Gastrocnemius medialis (tissue), 4 donors: ENCODE results near the gene NTM. TPM values are rescaled to one million over a fixed set of nuclear protein-coding genes. Genes with fewer than 3 reads are reported as not detected.

Experiments
- ATAC-seq, 2 donors: fragments of 150-250 bp; one replicate each; pipeline ENCODE4 v1.9.1; 2016
- DNase-seq, 2 donors: peaks; one replicate each; pipeline ENCODE4 v3.0.0-alpha.2; 2019
- H3K27ac ChIP-seq, 4 donors: fragments of 200-600 bp; sonication (generic); 1 replicate in 1 of 4; 2 replicates in 3 of 4; pipeline ENCODE4 v1.5.1; 2016 to 2018; ENCODE audit warnings: mild to moderate bottlenecking in 2 of 4, moderate library complexity in 1 of 4
- H3K27me3 ChIP-seq, 3 donors: fragments of 200-600 bp; sonication (generic) in 2 of 3; 1 replicate in 1 of 3; 2 replicates in 2 of 3; pipeline versions ENCODE4 v1.5.1 to v1.6.0; 2016 to 2019; ENCODE audit warnings: mild to moderate bottlenecking in 1 of 3, moderate library complexity in 1 of 3
- H3K36me3 ChIP-seq, 2 donors: fragments of 200-600 bp; sonication (generic) in 1 of 2; one replicate each; pipeline ENCODE4 v1.5.1; 2017 to 2018
- H3K4me1 ChIP-seq, 2 donors: fragments of 200-600 bp; sonication (generic) in 1 of 2; one replicate each; pipeline ENCODE4 v1.5.1; 2016 to 2017; ENCODE audit warnings: mild to moderate bottlenecking in 2 of 2
- H3K4me3 ChIP-seq, 4 donors: fragments of 200-600 bp; sonication (generic) in 3 of 4; 1 replicate in 1 of 4; 2 replicates in 3 of 4; pipeline ENCODE4 v1.5.1; 2016 to 2019; ENCODE audit warnings: mild to moderate bottlenecking in 2 of 4
- H3K9me3 ChIP-seq, 3 donors: fragments of 200-600 bp; sonication (generic) in 2 of 3; 1 replicate in 1 of 3; 2 replicates in 2 of 3; pipeline ENCODE4 v1.5.1; 2016 to 2019
- CTCF ChIP-seq, 5 experiments: fragments of 450-650 bp in 3 of 5; fragments of 200-600 bp in 2 of 5; sonication (generic) in 2 of 5; IDR thresholded peaks in 4 of 5; conservative IDR thresholded peaks in 1 of 5; 1 replicate in 4 of 5; 2 replicates in 1 of 5; pipeline ENCODE4 v1.5.1; 2016 to 2019; ENCODE audit warnings: antibody characterized with exemption in 5 of 5, mild to moderate bottlenecking in 3 of 5, moderate library complexity in 3 of 5
- POLR2A ChIP-seq, 2 donors: fragments of 450-650 bp; IDR thresholded peaks; one replicate each; pipeline ENCODE4 v1.6.1; 2017; ENCODE audit warnings: antibody characterized with exemption in 2 of 2, mild to moderate bottlenecking in 2 of 2, moderate library complexity in 2 of 2
- in situ Hi-C, 4 donors: fragments of 200-750 bp; cut with MboI; loops; one replicate each; pipeline versions ENCODE4 v1.15.0 to v1.8.0; 2017; ENCODE audit warnings: low sequenced_read_pairs in 4 of 4
- intact Hi-C: fragments of 100-400 bp; cut with DNase I; formaldehyde crosslinking; loops from one replicate; pipeline ENCODE4 v1.15.1; 2023; ENCODE audit warnings: low total_unique reads
- total RNA-seq, 4 donors: library from RNA; depleted of rRNA; stranded (reverse); fragments of >200 nt; gene quantifications; one replicate each; pipeline versions ENCODE4 v1.1.0 to v1.2.3, GENCODE V29; 2016

The NTM gene
- total RNA-seq, 4 donors from 2014 or later: 0.69 TPM; not detected in 3

DNA sequence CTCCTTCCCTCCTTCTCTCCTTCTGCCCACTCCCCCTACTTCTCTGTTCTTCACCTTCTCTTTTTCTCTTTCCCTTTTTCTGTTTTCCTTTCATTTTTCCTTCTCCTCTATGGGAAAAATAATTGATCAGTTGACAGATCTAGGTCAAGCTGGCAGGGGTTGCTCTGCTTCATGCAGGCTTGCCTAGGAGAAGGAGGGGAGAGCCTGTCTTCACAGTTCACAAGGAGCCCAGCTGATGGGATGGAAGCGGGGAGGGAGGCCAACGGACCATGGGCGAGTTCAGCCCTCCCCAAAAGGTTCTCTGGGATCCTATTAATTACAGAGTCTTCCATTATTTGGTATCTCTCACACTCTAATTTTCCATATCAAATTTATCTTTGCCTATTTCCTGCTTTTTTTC is 5.5 kb downstream of the NTM start:
- H3K36me3 ChIP-seq: no peaks in the 10 kb centered on the region
- in situ Hi-C loops (no loop called here), intact Hi-C loops (no loop called here)
- peaks cover 11 to 21% (median 20%) of the 10 kb centered on the region in 3 donors for H3K27me3 ChIP-seq
- H3K4me1 ChIP-seq: no peaks in the 10 kb centered on the region
- no peak overlapping the region for H3K4me3 ChIP-seq
- TF ChIP-seq POLR2A (IDR thresholded peaks at IDR 0.05) (no peak), CTCF (IDR thresholded peaks at IDR 0.05 in 4 of 5, conservative IDR thresholded peaks at IDR 0.05 in 1 of 5) (no peak)
- ATAC-seq (no peak), DNase-seq (no peak)
- H3K9me3 ChIP-seq: no peaks in the 10 kb centered on the region
- H3K27ac ChIP-seq: no peak overlapping the region

DNA sequence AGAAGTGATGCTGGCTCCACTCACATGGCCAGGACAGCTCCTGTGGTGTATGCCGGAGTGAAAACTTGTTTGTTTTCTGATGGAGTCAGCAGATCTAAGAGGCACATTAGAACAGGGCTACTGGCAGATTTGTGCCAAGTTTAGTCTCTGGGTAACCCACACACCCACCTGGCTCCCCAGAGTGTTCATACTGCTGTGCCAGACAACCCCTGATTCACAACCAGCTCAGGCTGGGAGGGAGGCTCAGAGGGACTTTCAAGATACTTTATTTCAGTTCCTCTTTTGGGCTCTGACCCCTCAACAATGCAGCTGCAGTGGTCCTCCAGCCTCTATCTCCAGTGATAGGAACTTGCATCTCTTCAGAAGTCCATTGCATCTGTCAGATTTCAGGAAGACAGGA is 8.5 kb downstream of the NTM start:
- no peak for ATAC-seq
- intact Hi-C loops (no loop called here), in situ Hi-C loops (no loop called here)
- no peaks in the 10 kb centered on the region for H3K36me3 ChIP-seq
- no peaks in the 10 kb centered on the region for H3K9me3 ChIP-seq
- peaks cover 0 to 7% (median 2%) of the 10 kb centered on the region in 3 donors for H3K27me3 ChIP-seq
- H3K27ac ChIP-seq: no peak overlapping the region
- H3K4me1 ChIP-seq: no peaks in the 10 kb centered on the region
- TF ChIP-seq CTCF (IDR thresholded peaks at IDR 0.05 in 4 of 5, conservative IDR thresholded peaks at IDR 0.05 in 1 of 5) (no peak), POLR2A (IDR thresholded peaks at IDR 0.05) (no peak)
- no peak overlapping the region for H3K4me3 ChIP-seq
- no peak for DNase-seq

DNA sequence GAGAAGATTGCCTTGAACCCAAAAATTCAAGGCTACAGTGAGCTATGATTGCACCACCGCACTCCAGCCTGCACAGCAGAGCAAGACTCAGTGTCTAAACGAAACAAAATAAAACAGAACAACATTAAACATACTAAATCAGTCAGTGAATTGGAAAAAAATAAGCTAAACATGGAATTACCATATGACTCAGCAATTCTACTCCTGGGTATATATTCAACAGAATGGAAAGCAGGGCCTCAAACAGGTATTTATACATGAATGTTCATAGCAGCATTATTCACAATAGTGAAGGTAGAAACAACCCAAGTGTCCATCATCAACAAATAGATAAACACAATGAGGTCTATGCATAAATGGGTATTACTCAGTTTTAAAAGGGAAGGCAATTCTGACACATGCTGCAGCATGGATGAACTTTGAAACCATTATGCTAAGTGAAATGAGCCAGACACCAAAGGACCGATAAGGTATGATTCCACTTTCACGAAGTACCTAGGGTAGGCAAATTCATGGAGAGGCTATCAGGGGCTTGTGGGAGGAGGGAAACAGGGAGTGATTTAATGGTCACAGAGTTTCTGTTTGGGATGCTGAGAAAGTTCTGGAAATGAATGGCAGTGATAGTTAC is 15.5 kb downstream of the NTM start:
- H3K9me3 ChIP-seq: no peaks in the 10 kb centered on the region
- H3K27ac ChIP-seq: no peak overlapping the region
- in situ Hi-C loops: no loop called here
- H3K4me3 ChIP-seq: no peak overlapping the region
- no peaks in the 10 kb centered on the region for H3K27me3 ChIP-seq
- H3K4me1 ChIP-seq: no peaks in the 10 kb centered on the region
- intact Hi-C loops: no loop called here
- no peak for DNase-seq
- TF ChIP-seq POLR2A (IDR thresholded peaks at IDR 0.05) (no peak), CTCF (IDR thresholded peaks at IDR 0.05 in 4 of 5, conservative IDR thresholded peaks at IDR 0.05 in 1 of 5) (no peak)
- H3K36me3 ChIP-seq: no peaks in the 10 kb centered on the region
- no peak for ATAC-seq

- in situ Hi-C loops (no loop called here), intact Hi-C loops (no loop called here)
- Histone ChIP-seq H3K27ac (no peak overlapping the region), H3K9me3 (no peaks in the 10 kb centered on the region), H3K4me1 (no peaks in the 10 kb centered on the region), H3K36me3 (no peaks in the 10 kb centered on the region), H3K27me3 (no peaks in the 10 kb centered on the region), H3K4me3 (no peak overlapping the region)
- no peak for DNase-seq
- no peak for ATAC-seq
- no peak for TF ChIP-seq CTCF (IDR thresholded peaks at IDR 0.05 in 4 of 5, conservative IDR thresholded peaks at IDR 0.05 in 1 of 5)
- no peak for TF ChIP-seq POLR2A (IDR thresholded peaks at IDR 0.05)
Observed at GRCh38 chr11:131386408-131386807, 16.0 kb downstream of the NTM start.

DNA sequence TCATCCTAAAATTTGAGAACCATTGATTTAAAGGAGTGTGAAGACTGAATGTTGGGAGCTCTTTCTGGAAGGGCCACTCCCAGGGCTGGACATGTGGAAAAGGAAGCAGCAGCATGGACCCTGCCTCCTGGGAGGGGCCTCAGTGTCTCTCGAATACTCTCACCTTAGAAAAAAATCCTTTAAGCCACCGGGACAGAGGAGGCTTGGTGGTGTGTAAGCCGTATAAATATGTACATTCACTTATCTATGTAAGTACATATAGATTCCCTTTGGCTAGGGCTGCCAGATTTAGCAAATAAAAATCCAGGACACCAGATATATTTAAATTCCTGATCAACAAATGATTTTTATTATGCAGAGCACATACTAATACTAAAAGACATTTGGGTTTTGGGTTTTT is 17.6 kb downstream of the NTM start:
- H3K4me3 ChIP-seq: no peak overlapping the region
- H3K4me1 ChIP-seq: no peaks in the 10 kb centered on the region
- TF ChIP-seq CTCF (IDR thresholded peaks at IDR 0.05 in 4 of 5, conservative IDR thresholded peaks at IDR 0.05 in 1 of 5) (no peak), POLR2A (IDR thresholded peaks at IDR 0.05) (no peak)
- ATAC-seq (no peak), DNase-seq (no peak)
- no peak overlapping the region for H3K27ac ChIP-seq
- no peaks in the 10 kb centered on the region for H3K27me3 ChIP-seq
- intact Hi-C loops (no loop called here), in situ Hi-C loops (no loop called here)
- H3K36me3 ChIP-seq: no peaks in the 10 kb centered on the region
- no peaks in the 10 kb centered on the region for H3K9me3 ChIP-seq
